Loucy (cell line): Measurements from ENCODE around the gene HENMT1.

Source experiments
- EZH2phosphoT487 ChIP-seq: fragments of 200-600 bp; IDR thresholded peaks from 2 replicates; pipeline ENCODE4 v1.6.1; 2018; ENCODE audit warnings: antibody characterized with exemption, mild to moderate bottlenecking, moderate library complexity, borderline replicate concordance
- TF ChIP-seq, protein P1 (sequence below): fragments of 200-600 bp; sonication (generic); conservative IDR thresholded peaks from 2 replicates; pipeline ENCODE4 v1.5.1; 2014; ENCODE audit warnings: mild to moderate bottlenecking, antibody characterized with exemption, low read length

DNA sequence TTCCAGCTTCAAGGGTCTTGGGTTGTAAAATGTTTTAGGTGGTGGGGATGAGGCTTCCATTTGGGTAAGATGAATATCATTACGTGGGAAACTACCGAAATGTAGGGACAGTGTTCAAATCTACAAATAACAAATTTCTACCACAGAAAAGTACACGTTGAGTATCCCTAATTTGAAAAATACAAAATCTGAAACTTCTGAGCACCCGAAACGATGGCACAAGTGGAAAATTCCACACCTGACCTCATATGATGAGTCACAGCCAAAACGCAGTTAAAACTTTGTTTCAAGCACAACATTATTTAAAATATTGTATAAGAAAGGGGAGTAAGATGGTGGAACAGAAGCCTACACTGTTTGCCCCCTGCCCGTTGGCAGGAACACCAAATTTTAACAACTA lies 8.8 kb upstream of the HENMT1 start:
- TF ChIP-seq EZH2phosphoT487, result no peak
- TF ChIP-seq, protein P1, sequence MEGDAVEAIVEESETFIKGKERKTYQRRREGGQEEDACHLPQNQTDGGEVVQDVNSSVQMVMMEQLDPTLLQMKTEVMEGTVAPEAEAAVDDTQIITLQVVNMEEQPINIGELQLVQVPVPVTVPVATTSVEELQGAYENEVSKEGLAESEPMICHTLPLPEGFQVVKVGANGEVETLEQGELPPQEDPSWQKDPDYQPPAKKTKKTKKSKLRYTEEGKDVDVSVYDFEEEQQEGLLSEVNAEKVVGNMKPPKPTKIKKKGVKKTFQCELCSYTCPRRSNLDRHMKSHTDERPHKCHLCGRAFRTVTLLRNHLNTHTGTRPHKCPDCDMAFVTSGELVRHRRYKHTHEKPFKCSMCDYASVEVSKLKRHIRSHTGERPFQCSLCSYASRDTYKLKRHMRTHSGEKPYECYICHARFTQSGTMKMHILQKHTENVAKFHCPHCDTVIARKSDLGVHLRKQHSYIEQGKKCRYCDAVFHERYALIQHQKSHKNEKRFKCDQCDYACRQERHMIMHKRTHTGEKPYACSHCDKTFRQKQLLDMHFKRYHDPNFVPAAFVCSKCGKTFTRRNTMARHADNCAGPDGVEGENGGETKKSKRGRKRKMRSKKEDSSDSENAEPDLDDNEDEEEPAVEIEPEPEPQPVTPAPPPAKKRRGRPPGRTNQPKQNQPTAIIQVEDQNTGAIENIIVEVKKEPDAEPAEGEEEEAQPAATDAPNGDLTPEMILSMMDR, result no peak
